ENCODE results near the gene LRP1B.

DNA sequence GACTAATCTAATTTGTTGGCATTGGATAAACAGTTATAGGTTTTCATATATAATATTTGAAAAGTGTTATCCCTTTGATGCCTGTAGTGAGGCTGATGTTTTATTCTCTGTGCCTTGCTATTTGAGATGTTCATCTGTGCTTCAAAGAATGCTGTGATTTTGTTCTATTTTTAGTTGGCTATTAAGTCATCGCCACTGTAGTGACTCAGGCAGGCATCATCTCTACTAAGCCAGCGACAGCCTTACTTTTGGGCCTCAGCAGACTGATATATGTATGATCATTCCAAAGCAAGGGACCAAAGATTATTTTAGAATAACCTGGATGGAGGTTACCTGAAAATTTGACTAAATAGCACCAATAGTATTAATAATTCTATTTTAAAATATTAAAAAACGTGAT lies 1676.1 kb downstream of the LRP1B start:
- TF ChIP-seq, protein P1, sequence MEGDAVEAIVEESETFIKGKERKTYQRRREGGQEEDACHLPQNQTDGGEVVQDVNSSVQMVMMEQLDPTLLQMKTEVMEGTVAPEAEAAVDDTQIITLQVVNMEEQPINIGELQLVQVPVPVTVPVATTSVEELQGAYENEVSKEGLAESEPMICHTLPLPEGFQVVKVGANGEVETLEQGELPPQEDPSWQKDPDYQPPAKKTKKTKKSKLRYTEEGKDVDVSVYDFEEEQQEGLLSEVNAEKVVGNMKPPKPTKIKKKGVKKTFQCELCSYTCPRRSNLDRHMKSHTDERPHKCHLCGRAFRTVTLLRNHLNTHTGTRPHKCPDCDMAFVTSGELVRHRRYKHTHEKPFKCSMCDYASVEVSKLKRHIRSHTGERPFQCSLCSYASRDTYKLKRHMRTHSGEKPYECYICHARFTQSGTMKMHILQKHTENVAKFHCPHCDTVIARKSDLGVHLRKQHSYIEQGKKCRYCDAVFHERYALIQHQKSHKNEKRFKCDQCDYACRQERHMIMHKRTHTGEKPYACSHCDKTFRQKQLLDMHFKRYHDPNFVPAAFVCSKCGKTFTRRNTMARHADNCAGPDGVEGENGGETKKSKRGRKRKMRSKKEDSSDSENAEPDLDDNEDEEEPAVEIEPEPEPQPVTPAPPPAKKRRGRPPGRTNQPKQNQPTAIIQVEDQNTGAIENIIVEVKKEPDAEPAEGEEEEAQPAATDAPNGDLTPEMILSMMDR (IDR thresholded peaks at IDR 0.05): no peak
- TF ChIP-seq POLR2A (IDR thresholded peaks at IDR 0.05) (no peak), POLR2AphosphoS5 (IDR thresholded peaks at IDR 0.05) (no peak)

Data from breast epithelium (tissue), 3 donors.